Neural progenitor cell (in vitro differentiated cells): ENCODE measurements around the gene SMPDL3B.

Experiments
- CTCF ChIP-seq: fragments of 200-600 bp; sonication (generic); IDR thresholded peaks from 2 replicates; pipeline ENCODE4 v1.5.1; 2017; ENCODE audit warnings: antibody characterized with exemption, mild to moderate bottlenecking
- EZH2 ChIP-seq: fragments of 200-600 bp; sonication (generic); IDR thresholded peaks from 2 replicates; pipeline ENCODE4 v1.6.1; 2017; ENCODE audit warnings: antibody characterized with exemption, mild to moderate bottlenecking, moderate library complexity

GRCh38 chr1:27889506-27889905 lies 45.3 kb upstream of the SMPDL3B start:
- no peak for TF ChIP-seq CTCF
- no peak for TF ChIP-seq EZH2
